ENCODE measurements around the gene LAIR2. TPM values are rescaled to one million over a fixed set of nuclear protein-coding genes. Genes with fewer than 3 reads are reported as not detected.

Gene LAIR2
- total and polyA plus RNA-seq, 2 donors (not counting 1 experiment from before 2014, with no cell fraction given) = not detected

GRCh38 chr19:54458648-54459281 lies 43.9 kb upstream of the LAIR2 start:
- Histone ChIP-seq H3K4me1 (ENCODE audit: control insufficient read depth, extremely low read depth, insufficient read depth, low read length) (peaks cover 20% of the 10 kb centered on the region), H4K20me1 (ENCODE audit: control insufficient read depth, extremely low read depth, insufficient read depth, low read length) (no peaks in the 10 kb centered on the region), H3K79me2 (ENCODE audit: control insufficient read depth, insufficient read depth, low read length) (peaks cover 49% of the 10 kb centered on the region), H3K4me3 (replicated peaks in 1 of 4; ENCODE audit: control extremely low read depth in 1 of 4, insufficient read depth in 1 of 4, low read depth in 3 of 4, low read length in 4 of 4) (no peak overlapping the region), H3K36me3 (ENCODE audit: control insufficient read depth, insufficient read depth, low read length) (peaks cover 63% of the 10 kb centered on the region), H2AFZ (ENCODE audit: low read length) (no peak overlapping the region), H3K4me2 (ENCODE audit: extremely low read depth, insufficient read depth, low read length) (no peak overlapping the region), H3K9ac (ENCODE audit: insufficient read depth, low read length) (no peak overlapping the region), H3K9me3 (ENCODE audit: control insufficient read depth, insufficient read depth, low read depth, low read length) (no peaks in the 10 kb centered on the region), H3K27me3 (ENCODE audit: control insufficient read depth, insufficient read depth, low read length) (no peaks in the 10 kb centered on the region), H3K27ac (ENCODE audit: insufficient read depth, low read length) (no peak overlapping the region)
- no peak for DNase-seq (ENCODE audit: low read depth in 2 of 2)
- TF ChIP-seq CTCF (conservative IDR thresholded peaks at IDR 0.05 in 1 of 2, IDR thresholded peaks at IDR 0.05 in 1 of 2; ENCODE audit: low read depth in 1 of 2, low read length in 2 of 2) = no peak
- TF ChIP-seq EZH2 (IDR thresholded peaks at IDR 0.05; ENCODE audit: low read length, missing control alignments) = no peak

GRCh38 chr19:54459282-54460229 lies 43.1 kb upstream of the LAIR2 start:
- H3K4me3 ChIP-seq (replicated peaks in 1 of 4; ENCODE audit: control extremely low read depth in 1 of 4, insufficient read depth in 1 of 4, low read depth in 3 of 4, low read length in 4 of 4) = no peak overlapping the region
- no peak for DNase-seq (ENCODE audit: low read depth in 2 of 2)
- peak overlapping the region; percentile 13 for H3K4me2 ChIP-seq (ENCODE audit: extremely low read depth, insufficient read depth, low read length)
- TF ChIP-seq CTCF (conservative IDR thresholded peaks at IDR 0.05 in 1 of 2, IDR thresholded peaks at IDR 0.05 in 1 of 2; ENCODE audit: low read depth in 1 of 2, low read length in 2 of 2) (no peak), EZH2 (IDR thresholded peaks at IDR 0.05; ENCODE audit: low read length, missing control alignments) (no peak)
- H4K20me1 ChIP-seq (ENCODE audit: control insufficient read depth, extremely low read depth, insufficient read depth, low read length) = no peaks in the 10 kb centered on the region
- peaks cover 43% of the 10 kb centered on the region for H3K79me2 ChIP-seq (ENCODE audit: control insufficient read depth, insufficient read depth, low read length)
- H2AFZ ChIP-seq (ENCODE audit: low read length) = no peak overlapping the region
- H3K4me1 ChIP-seq (ENCODE audit: control insufficient read depth, extremely low read depth, insufficient read depth, low read length) = peaks cover 22% of the 10 kb centered on the region
- peaks cover 56% of the 10 kb centered on the region for H3K36me3 ChIP-seq (ENCODE audit: control insufficient read depth, insufficient read depth, low read length)
- no peaks in the 10 kb centered on the region for H3K27me3 ChIP-seq (ENCODE audit: control insufficient read depth, insufficient read depth, low read length)
- no peaks in the 10 kb centered on the region for H3K9me3 ChIP-seq (ENCODE audit: control insufficient read depth, insufficient read depth, low read depth, low read length)
- no peak overlapping the region for H3K9ac ChIP-seq (ENCODE audit: insufficient read depth, low read length)
- peak overlapping the region; percentile 28 for H3K27ac ChIP-seq (ENCODE audit: insufficient read depth, low read length)

DNA sequence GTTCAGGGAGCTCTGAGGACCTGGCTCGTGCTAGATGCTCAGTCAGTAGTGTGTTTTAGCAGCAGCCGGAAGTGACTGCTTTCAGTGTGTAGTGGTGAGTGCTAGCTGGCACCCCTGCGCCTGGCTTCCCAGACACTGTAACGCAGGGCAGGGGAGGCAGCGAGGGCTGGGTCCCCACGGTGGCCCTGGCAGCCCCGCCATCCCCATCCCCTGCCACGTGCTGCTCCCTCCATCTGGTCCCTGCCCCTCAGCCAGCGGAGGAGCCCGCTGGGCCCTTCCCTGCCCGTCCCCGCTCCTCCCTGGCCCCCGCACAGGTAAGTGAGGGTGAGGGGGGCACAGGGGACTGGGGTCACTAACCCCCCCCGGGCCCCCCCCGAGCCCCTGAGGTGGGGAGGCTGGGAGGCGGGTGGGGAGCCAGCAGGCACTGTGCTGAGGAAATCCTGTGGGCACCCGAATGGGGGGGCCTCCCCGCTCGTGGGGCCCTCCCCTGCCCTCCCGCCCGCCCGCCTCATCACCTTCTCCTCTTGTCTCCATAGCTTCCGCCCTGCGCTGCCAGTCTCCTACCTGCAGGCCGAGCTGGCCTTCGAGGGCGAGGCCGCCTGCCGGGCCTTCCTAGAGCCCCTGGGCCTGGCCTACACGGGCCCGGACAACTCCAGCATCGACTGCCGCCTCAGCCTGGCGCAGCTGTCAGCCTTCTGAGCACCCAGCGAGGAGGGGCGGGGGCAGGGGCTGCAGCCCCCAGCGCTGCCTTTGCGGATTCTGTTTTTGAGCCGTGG lies 42.2 kb upstream of the LAIR2 start:
- no peaks in the 10 kb centered on the region for H4K20me1 ChIP-seq (ENCODE audit: control insufficient read depth, extremely low read depth, insufficient read depth, low read length)
- no peak overlapping the region for H2AFZ ChIP-seq (ENCODE audit: low read length)
- H3K4me2 ChIP-seq (ENCODE audit: extremely low read depth, insufficient read depth, low read length) = no peak overlapping the region
- H3K27ac ChIP-seq (ENCODE audit: insufficient read depth, low read length) = peak overlapping the region; percentile 72
- TF ChIP-seq CTCF (conservative IDR thresholded peaks at IDR 0.05 in 1 of 2, IDR thresholded peaks at IDR 0.05 in 1 of 2; ENCODE audit: low read depth in 1 of 2, low read length in 2 of 2) (no peak), EZH2 (IDR thresholded peaks at IDR 0.05; ENCODE audit: low read length, missing control alignments) (no peak)
- H3K36me3 ChIP-seq (ENCODE audit: control insufficient read depth, insufficient read depth, low read length) = peaks cover 47% of the 10 kb centered on the region
- peaks cover 34% of the 10 kb centered on the region for H3K79me2 ChIP-seq (ENCODE audit: control insufficient read depth, insufficient read depth, low read length)
- H3K27me3 ChIP-seq (ENCODE audit: control insufficient read depth, insufficient read depth, low read length) = no peaks in the 10 kb centered on the region
- no peaks in the 10 kb centered on the region for H3K9me3 ChIP-seq (ENCODE audit: control insufficient read depth, insufficient read depth, low read depth, low read length)
- H3K9ac ChIP-seq (ENCODE audit: insufficient read depth, low read length) = no peak overlapping the region
- DNase-seq (ENCODE audit: low read depth in 2 of 2) = no peak
- H3K4me3 ChIP-seq (replicated peaks in 1 of 4; ENCODE audit: control extremely low read depth in 1 of 4, insufficient read depth in 1 of 4, low read depth in 3 of 4, low read length in 4 of 4) = no peak overlapping the region
- peaks cover 22% of the 10 kb centered on the region for H3K4me1 ChIP-seq (ENCODE audit: control insufficient read depth, extremely low read depth, insufficient read depth, low read length)
